ENCODE data around the gene CPLX3. TPM values are rescaled to one million over a fixed set of nuclear protein-coding genes. Genes with fewer than 3 reads are reported as not detected.
A peak's percentile ranks its signal among the peaks of the same experiment; 100 is the strongest.

Gene CPLX3
- total and polyA plus RNA-seq, 10 of the 15 experiments (the other 5 are each of a cell fraction or from before 2014, with no cell fraction given), result 0.02 to 0.04 TPM; not detected in 8

- TF ChIP-seq MLLT1 (IDR thresholded peaks at IDR 0.05) (peak; percentile 48; the same call in 1 of the 2 replicates), MYB (IDR thresholded peaks at IDR 0.05; ENCODE audit: borderline replicate concordance, low read depth, low read length) (no peak), NKRF (conservative IDR thresholded peaks at IDR 0.05) (no peak), HDAC2 (IDR thresholded peaks at IDR 0.05) (no peak), EGR1 (IDR thresholded peaks at IDR 0.05; ENCODE audit: borderline replicate concordance in 1 of 2, low read depth in 2 of 2, low read length in 2 of 2) (no peak), GABPA (IDR thresholded peaks at IDR 0.05; ENCODE audit: low read depth) (no peak), HDGF (IDR thresholded peaks at IDR 0.05) (no peak), POLR2A (IDR thresholded peaks at IDR 0.05; ENCODE audit: low read depth, low read length) (peak; percentile 57), CUX1 (IDR thresholded peaks at IDR 0.05; ENCODE audit: insufficient replicate concordance, low read depth, low read length) (peak; percentile 36), BACH1 (IDR thresholded peaks at IDR 0.05; ENCODE audit: borderline replicate concordance) (peak; percentile 71; the same call in 1 of the 2 replicates), MAX (IDR thresholded peaks at IDR 0.05; ENCODE audit: low read depth, low read length) (peak; percentile 30; the same call in 1 of the 2 replicates), SRF (IDR thresholded peaks at IDR 0.05; ENCODE audit: low read depth in 2 of 2, low read length in 2 of 2) (no peak), KAT2A (conservative IDR thresholded peaks at IDR 0.05; ENCODE audit: control insufficient read depth, low read depth, low read length) (no peak), TCF12 (IDR thresholded peaks at IDR 0.05; ENCODE audit: low read depth, low read length) (peak; percentile 80), CTCF (IDR thresholded peaks at IDR 0.05 in 2 of 3, conservative IDR thresholded peaks at IDR 0.05 in 1 of 3; ENCODE audit: control insufficient read depth in 2 of 3, extremely low read depth in 1 of 3, insufficient read depth in 1 of 3, low read depth in 3 of 3, low read length in 3 of 3) (no peak), GATAD2B (conservative IDR thresholded peaks at IDR 0.05; ENCODE audit: low read depth) (peak; percentile 83), SMARCA5 (IDR thresholded peaks at IDR 0.05) (no peak), POU2F2 (IDR thresholded peaks at IDR 0.05; ENCODE audit: borderline replicate concordance, low read depth, low read length) (peak; percentile 100), ELK1 (IDR thresholded peaks at IDR 0.05; ENCODE audit: low read depth, low read length) (peak; percentile 32; the same call in 1 of the 2 replicates)
These were observed 37.7 kb upstream of the CPLX3 start (continued) for GRCh38 chr15:74788683-74789151.

All from GM12878 (cell line).